ENCODE measurements around the gene PTPRG. TPM values are rescaled to one million over a fixed set of nuclear protein-coding genes. Genes with fewer than 3 reads are reported as not detected.

PTPRG gene
- total RNA-seq, 1 experiment from 2014 or later: 69.3 TPM

DNA sequence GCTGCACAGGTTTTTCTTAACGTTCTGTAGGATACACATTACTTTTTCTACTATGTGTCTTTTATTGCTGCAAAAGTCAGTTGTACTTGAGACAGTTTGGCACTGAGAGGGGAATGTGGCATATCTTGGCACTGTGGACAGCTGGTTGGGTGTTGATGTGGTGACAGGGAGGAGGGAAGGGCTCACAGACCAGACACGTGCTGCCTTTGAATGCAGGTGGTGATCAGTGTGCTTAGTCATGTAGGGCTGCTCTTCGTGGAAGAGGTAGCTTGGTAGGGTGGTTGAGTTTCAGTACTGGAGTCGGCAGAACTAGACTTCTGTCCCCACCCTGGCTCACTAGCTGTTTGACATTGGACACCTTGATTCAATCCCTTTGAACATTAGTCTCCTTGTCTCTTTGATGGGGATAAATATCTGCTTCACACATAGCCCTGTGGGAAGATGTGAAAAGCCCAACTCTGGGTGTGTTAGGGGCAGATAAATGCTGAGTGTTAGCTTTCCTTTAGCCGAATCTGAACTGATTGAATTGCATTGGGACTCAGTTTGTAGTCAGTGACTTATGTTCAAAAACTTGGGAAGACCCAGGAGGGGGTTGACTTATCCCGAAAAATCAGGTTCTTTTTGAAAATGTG lies 108.4 kb downstream of the PTPRG start:
- Histone ChIP-seq H3K23me2 (ENCODE audit: insufficient read length, low read depth, low read length, poor library complexity, severe bottlenecking) (no peaks in the 10 kb centered on the region), H4K20me1 (ENCODE audit: control insufficient read depth, insufficient read depth, insufficient read length) (no peaks in the 10 kb centered on the region), H2BK15ac (ENCODE audit: low read depth, low read length) (no peak overlapping the region; the same call in 1 of the 2 replicates), H3K79me1 (ENCODE audit: insufficient read depth, low read depth, low read length, poor library complexity, severe bottlenecking) (peaks cover 14% of the 10 kb centered on the region), H4K8ac (replicated peaks; ENCODE audit: insufficient read length, low read depth, low read length) (no peak overlapping the region), H3K18ac (ENCODE audit: insufficient read length, low read depth, low read length) (peak overlapping the region; percentile 13), H3K79me2 (ENCODE audit: insufficient read depth, low read length) (peaks cover 49% of the 10 kb centered on the region; the same call in 1 of the 2 replicates), H3K56ac (ENCODE audit: insufficient read length, low read depth, low read length) (peak overlapping the region; percentile 8), H3K9ac (ENCODE audit: extremely low read depth, insufficient read length, low read length) (peak overlapping the region; percentile 3), H3T11ph (ENCODE audit: low read length) (no peak overlapping the region), H3K27ac (ENCODE audit: insufficient read length, low read depth, low read length) (peak overlapping the region; percentile 28), H3K4ac (ENCODE audit: low read depth, low read length) (no peak overlapping the region; the same call in none of the 2 replicates), H3K4me1 (ENCODE audit: insufficient read depth, low read length) (peaks cover 12% of the 10 kb centered on the region), H3K9me3 (ENCODE audit: control insufficient read depth, low read depth, low read length) (no peaks in the 10 kb centered on the region), H2AK5ac (ENCODE audit: insufficient read length, low read length) (peak overlapping the region; percentile 6), H2BK20ac (ENCODE audit: low read depth, low read length, poor library complexity, severe bottlenecking) (no peak overlapping the region), H2BK5ac (ENCODE audit: insufficient read length, low read length) (no peak overlapping the region), H2BK120ac (ENCODE audit: low read depth, low read length, poor library complexity, severe bottlenecking) (no peak overlapping the region), H3K27me3 (ENCODE audit: insufficient read depth, low read length) (no peaks in the 10 kb centered on the region), H3K4me2 (ENCODE audit: insufficient read depth, insufficient read length, low read length) (no peak overlapping the region), H3K23ac (ENCODE audit: insufficient read length, low read depth, low read length) (no peak overlapping the region), H3K14ac (ENCODE audit: insufficient read depth, low read length) (peak overlapping the region; percentile 1; the same call in 1 of the 2 replicates), H2BK12ac (ENCODE audit: insufficient read length, low read depth, low read length) (peak overlapping the region; percentile 47), H2AFZ (ENCODE audit: low read length) (no peak overlapping the region), H4K91ac (ENCODE audit: insufficient read length, low read depth, low read length) (no peak overlapping the region), H4K5ac (ENCODE audit: insufficient read length, low read depth, low read length) (no peak overlapping the region)
- peaks cover 6 to 14% of the 10 kb centered on the region in 2 experiments; a peak in 4 of 5 replicates for H3K9me3 Mint-ChIP-seq
- no peaks in the 10 kb centered on the region; the same call in 1 of the 2 replicates for H3K27me3 Mint-ChIP-seq (ENCODE audit: low read depth)
- peaks cover 10 to 22% (median 17%) of the 10 kb centered on the region in 3 experiments; a peak in 6 of 7 replicates for H3K36me3 Mint-ChIP-seq (ENCODE audit: insufficient read depth in 1 of 3, low read depth in 3 of 3)
- peaks cover 55 to 56% of the 10 kb centered on the region in 2 experiments for H3K4me1 Mint-ChIP-seq
- no peak overlapping the region for H3K4me3 Mint-ChIP-seq
- DNase-seq: no peak
- no CpG with 5 or more reads among the region's 6 CpGs for WGBS (ENCODE audit: extremely low coverage, insufficient read length, low lambda C conversion rate)
- TF ChIP-seq, protein P1, sequence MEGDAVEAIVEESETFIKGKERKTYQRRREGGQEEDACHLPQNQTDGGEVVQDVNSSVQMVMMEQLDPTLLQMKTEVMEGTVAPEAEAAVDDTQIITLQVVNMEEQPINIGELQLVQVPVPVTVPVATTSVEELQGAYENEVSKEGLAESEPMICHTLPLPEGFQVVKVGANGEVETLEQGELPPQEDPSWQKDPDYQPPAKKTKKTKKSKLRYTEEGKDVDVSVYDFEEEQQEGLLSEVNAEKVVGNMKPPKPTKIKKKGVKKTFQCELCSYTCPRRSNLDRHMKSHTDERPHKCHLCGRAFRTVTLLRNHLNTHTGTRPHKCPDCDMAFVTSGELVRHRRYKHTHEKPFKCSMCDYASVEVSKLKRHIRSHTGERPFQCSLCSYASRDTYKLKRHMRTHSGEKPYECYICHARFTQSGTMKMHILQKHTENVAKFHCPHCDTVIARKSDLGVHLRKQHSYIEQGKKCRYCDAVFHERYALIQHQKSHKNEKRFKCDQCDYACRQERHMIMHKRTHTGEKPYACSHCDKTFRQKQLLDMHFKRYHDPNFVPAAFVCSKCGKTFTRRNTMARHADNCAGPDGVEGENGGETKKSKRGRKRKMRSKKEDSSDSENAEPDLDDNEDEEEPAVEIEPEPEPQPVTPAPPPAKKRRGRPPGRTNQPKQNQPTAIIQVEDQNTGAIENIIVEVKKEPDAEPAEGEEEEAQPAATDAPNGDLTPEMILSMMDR (conservative IDR thresholded peaks at IDR 0.05): no peak
- H3K27ac Mint-ChIP-seq: peak overlapping the region in 1 of 3 experiments; percentile 52; a peak in 2 of 7 replicates
